ENCODE measurements around the gene DOC2A. TPM values are rescaled to one million over a fixed set of nuclear protein-coding genes. Genes with fewer than 3 reads are reported as not detected.

DOC2A gene
- total and polyA plus RNA-seq, 2 donors from 2014 or later = 1.9 to 3.5 TPM

GRCh38 chr16:29986231-29986630 is 24.6 kb downstream of the DOC2A start:
- TF ChIP-seq CTCF (IDR thresholded peaks at IDR 0.05; ENCODE audit: borderline replicate concordance, extremely low read depth, insufficient read depth) = no peak
- DNase-seq (no peak), FAIRE-seq (no peak)
- Histone ChIP-seq H3K9me3 (ENCODE audit: control insufficient read depth in 2 of 3, insufficient read depth in 1 of 3, low read length in 3 of 3) (no peaks in the 10 kb centered on the region), H3K27ac (ENCODE audit: low read depth in 2 of 2, low read length in 2 of 2) (no peak overlapping the region), H3K4me1 (ENCODE audit: control insufficient read depth in 2 of 3, insufficient read depth in 2 of 3, low read depth in 1 of 3, low read length in 3 of 3) (no peaks in the 10 kb centered on the region), H3K9ac (ENCODE audit: low read length in 3 of 3) (no peak overlapping the region), H3K27me3 (ENCODE audit: control insufficient read depth, insufficient read depth, low read length) (no peaks in the 10 kb centered on the region), H3K4me3 (ENCODE audit: low read length in 3 of 3) (no peak overlapping the region), H3K36me3 (ENCODE audit: control insufficient read depth in 2 of 3, insufficient read depth in 3 of 3, low read length in 3 of 3) (peaks cover 2 to 65% (median 60%) of the 10 kb centered on the region in 3 donors)
- intact Hi-C loops (cut with DNase I) = no loop called here

- H3K4me1 ChIP-seq (ENCODE audit: control insufficient read depth in 2 of 3, insufficient read depth in 2 of 3, low read depth in 1 of 3, low read length in 3 of 3) = no peaks in the 10 kb centered on the region
- H3K27ac ChIP-seq (ENCODE audit: low read depth in 2 of 2, low read length in 2 of 2) = no peak overlapping the region
- intact Hi-C loops (cut with DNase I) = no loop called here
- no peak for DNase-seq
- no peaks in the 10 kb centered on the region for H3K9me3 ChIP-seq (ENCODE audit: control insufficient read depth in 2 of 3, insufficient read depth in 1 of 3, low read length in 3 of 3)
- FAIRE-seq = no peak
- peaks cover 2 to 69% (median 68%) of the 10 kb centered on the region in 3 donors for H3K36me3 ChIP-seq (ENCODE audit: control insufficient read depth in 2 of 3, insufficient read depth in 3 of 3, low read length in 3 of 3)
- no peak overlapping the region for H3K9ac ChIP-seq (ENCODE audit: low read length in 3 of 3)
- no peak overlapping the region for H3K4me3 ChIP-seq (ENCODE audit: low read length in 3 of 3)
- no peaks in the 10 kb centered on the region for H3K27me3 ChIP-seq (ENCODE audit: control insufficient read depth, insufficient read depth, low read length)
- no peak for TF ChIP-seq CTCF (IDR thresholded peaks at IDR 0.05; ENCODE audit: borderline replicate concordance, extremely low read depth, insufficient read depth)
Measured at GRCh38 chr16:29985271-29985811, 25.5 kb downstream of the DOC2A start.

GRCh38 chr16:29984764-29985147 is 26.1 kb downstream of the DOC2A start:
- FAIRE-seq (no peak), DNase-seq (no peak)
- no peak overlapping the region for H3K9ac ChIP-seq (ENCODE audit: low read length in 3 of 3)
- no peak overlapping the region for H3K4me3 ChIP-seq (ENCODE audit: low read length in 3 of 3)
- H3K4me1 ChIP-seq (ENCODE audit: control insufficient read depth in 2 of 3, insufficient read depth in 2 of 3, low read depth in 1 of 3, low read length in 3 of 3) = no peaks in the 10 kb centered on the region
- TF ChIP-seq CTCF (IDR thresholded peaks at IDR 0.05; ENCODE audit: borderline replicate concordance, extremely low read depth, insufficient read depth) = no peak
- intact Hi-C loops (cut with DNase I) = no loop called here
- no peak overlapping the region for H3K27ac ChIP-seq (ENCODE audit: low read depth in 2 of 2, low read length in 2 of 2)
- peaks cover 4 to 75% (median 73%) of the 10 kb centered on the region in 3 donors for H3K36me3 ChIP-seq (ENCODE audit: control insufficient read depth in 2 of 3, insufficient read depth in 3 of 3, low read length in 3 of 3)
- no peaks in the 10 kb centered on the region for H3K27me3 ChIP-seq (ENCODE audit: control insufficient read depth, insufficient read depth, low read length)
- no peaks in the 10 kb centered on the region for H3K9me3 ChIP-seq (ENCODE audit: control insufficient read depth in 2 of 3, insufficient read depth in 1 of 3, low read length in 3 of 3)

Data from kidney (tissue), 14 donors.